PC-3 (cell line): ENCODE results near the gene PDCL3. TPM values are rescaled to one million over a fixed set of nuclear protein-coding genes. Genes with fewer than 3 reads are reported as not detected.

Experiments
- ATAC-seq: fragments of 200-7000 bp; cut with Tn5 transposase; 2 replicates; pipeline ENCODE4 v1.9.1; 2020; ENCODE audit warnings: mild to moderate bottlenecking, moderate library complexity
- BruUV-seq: library from RNA; stranded (reverse); fragments of 400-500 nt; replicated peaks from 2 replicates; lab custom pipeline; 2021; lab: Mats Ljungman, UMichigan
- CTCF ChIA-PET: fragments of 300-600 bp; sonication (Branson Sonifier 250); formaldehyde crosslinking; loops from one replicate; lab custom pipeline; 2022; ENCODE audit warnings: antibody characterized with exemption; lab: Charles Lee
- POLR2A ChIA-PET: fragments of 300-600 bp; sonication (Branson Sonifier 250); formaldehyde crosslinking; loops from one replicate; lab custom pipeline; 2022; ENCODE audit warnings: antibody characterized with exemption; ENCODE audit not compliant: unreplicated experiment; lab: Charles Lee
- DNase-seq: peaks from one replicate; pipeline ENCODE4 v3.0.0-alpha.2; 2015
- H2AFZ ChIP-seq: fragments of 300-600 bp; sonication (generic); 2 replicates; pipeline ENCODE4 v1.6.0; 2016; ENCODE audit warnings: antibody characterized with exemption, low read length
- H3F3A ChIP-seq: fragments of 300-600 bp; sonication (generic); one replicate; pipeline ENCODE4 v1.6.0; 2017; ENCODE audit warnings: antibody characterized with exemption, low read length, control low read depth, mild to moderate bottlenecking; ENCODE audit not compliant: unreplicated experiment
- H3K27ac ChIP-seq: fragments of 300-600 bp; sonication (generic); 2 replicates; pipeline ENCODE4 v1.5.1; 2016; ENCODE audit warnings: mild to moderate bottlenecking, low read length
- H3K27me3 ChIP-seq: fragments of 300-600 bp; sonication (generic); 2 replicates; pipeline ENCODE4 v1.6.1; 2016; ENCODE audit warnings: low read length, mixed read lengths
- H3K36me3 ChIP-seq: fragments of 300-600 bp; sonication (generic); 2 replicates; pipeline ENCODE4 v1.6.1; 2016; ENCODE audit warnings: low read depth, mixed run types, low read length, mixed read lengths
- H3K4me1 ChIP-seq: fragments of 300-600 bp; sonication (generic); 2 replicates; pipeline ENCODE4 v1.5.1; 2016; ENCODE audit warnings: low read length; ENCODE audit not compliant: insufficient read depth
- H3K4me2 ChIP-seq: fragments of 300-600 bp; sonication (generic); 2 replicates; pipeline ENCODE4 v1.6.0; 2016; ENCODE audit warnings: low read length
- H3K4me3 ChIP-seq: fragments of 300-600 bp; sonication (generic); 2 replicates; pipeline ENCODE4 v1.5.1; 2016; ENCODE audit warnings: mild to moderate bottlenecking, low read length, mixed read lengths
- H3K79me2 ChIP-seq: fragments of 300-600 bp; sonication (generic); 2 replicates; pipeline ENCODE4 v1.6.1; 2017; ENCODE audit warnings: low read length, mixed read lengths
- H3K9ac ChIP-seq: fragments of 300-600 bp; sonication (generic); 2 replicates; pipeline ENCODE4 v1.6.0; 2016; ENCODE audit warnings: mild to moderate bottlenecking, low read length
- H3K9me2 ChIP-seq: fragments of 300-600 bp; sonication (generic); replicated peaks from 2 replicates; pipeline ENCODE4 v1.6.1; 2016; ENCODE audit warnings: mixed run types, low read length, mixed read lengths
- H3K9me3 ChIP-seq: fragments of 300-600 bp; sonication (generic); 2 replicates; pipeline ENCODE4 v1.6.1; 2016; ENCODE audit warnings: low read length, mixed read lengths
- H4K20me1 ChIP-seq: fragments of 300-600 bp; sonication (generic); 2 replicates; pipeline ENCODE4 v1.6.1; 2016; ENCODE audit warnings: low read length, mixed read lengths
- CTCF ChIP-seq: fragments of 300-600 bp; sonication (generic); conservative IDR thresholded peaks from 2 replicates; pipeline ENCODE4 v1.5.1; 2017; ENCODE audit warnings: antibody characterized with exemption, low read depth, mild to moderate bottlenecking, low read length
- EZH2 ChIP-seq: fragments of 300-600 bp; sonication (generic); IDR thresholded peaks from one replicate; pipeline ENCODE4 v1.6.1; 2017; ENCODE audit warnings: antibody characterized with exemption, mild to moderate bottlenecking, low read length; ENCODE audit not compliant: unreplicated experiment
- EZH2phosphoT487 ChIP-seq: fragments of 300-600 bp; sonication (generic); IDR thresholded peaks from 2 replicates; pipeline ENCODE4 v1.6.1; 2018; ENCODE audit warnings: mild to moderate bottlenecking, antibody characterized with exemption, low read length, borderline replicate concordance
- intact Hi-C: fragments of 100-400 bp; cut with micrococcal nuclease; formaldehyde crosslinking; loops from 2 replicates; pipeline ENCODE4 v1.9.0; 2023
- total RNA-seq: library from RNA; depleted of rRNA; stranded (reverse); fragments of >200 nt; gene quantifications from 2 replicates; pipeline ENCODE4 v1.2.3, GENCODE V29; 2014

The PDCL3 gene
- total RNA-seq, 1 experiment from 2014 or later = 27.2 TPM

- TF ChIP-seq EZH2phosphoT487 = no peak
- no peak for TF ChIP-seq EZH2
- TF ChIP-seq CTCF = no peak
- ATAC-seq (no peak), DNase-seq (peak; percentile 11)
- no peaks in the 10 kb centered on the region for H3K9me3 ChIP-seq
- no peaks in the 10 kb centered on the region for H3K27me3 ChIP-seq
- no peaks in the 10 kb centered on the region for H3K36me3 ChIP-seq
- H3K79me2 ChIP-seq = no peaks in the 10 kb centered on the region
- H3K9ac ChIP-seq = no peak overlapping the region
- H3K4me2 ChIP-seq = no peak overlapping the region
- H3K27ac ChIP-seq = no peak overlapping the region
- no peaks in the 10 kb centered on the region for H3K4me1 ChIP-seq
- ChIA-PET POLR2A (no interaction called here), CTCF (no interaction called here)
- H3K9me2 ChIP-seq = no peaks in the 10 kb centered on the region
- H3K4me3 ChIP-seq = no peak overlapping the region
- BruUV-seq = no TSS peak
- H4K20me1 ChIP-seq = no peaks in the 10 kb centered on the region
- intact Hi-C loops = no loop called here
- no peak overlapping the region for H2AFZ ChIP-seq
- H3F3A ChIP-seq = no peaks in the 10 kb centered on the region
These were observed 21.4 kb upstream of the PDCL3 start for GRCh38 chr2:100541404-100541803.

- H3K27me3 ChIP-seq = no peaks in the 10 kb centered on the region
- H3K79me2 ChIP-seq = no peaks in the 10 kb centered on the region
- no peaks in the 10 kb centered on the region for H3K4me1 ChIP-seq
- H4K20me1 ChIP-seq = no peaks in the 10 kb centered on the region
- POLR2A ChIA-PET = no interaction called here
- no peak overlapping the region for H3K27ac ChIP-seq
- no peaks in the 10 kb centered on the region for H3K9me3 ChIP-seq
- no peaks in the 10 kb centered on the region for H3F3A ChIP-seq
- H3K4me3 ChIP-seq = no peak overlapping the region
- no TSS peak for BruUV-seq
- no peak overlapping the region for H3K4me2 ChIP-seq
- intact Hi-C loops = no loop called here
- no peak for TF ChIP-seq CTCF
- no peak for TF ChIP-seq EZH2phosphoT487
- TF ChIP-seq EZH2 = no peak
- DNase-seq (no peak), ATAC-seq (no peak)
- no peak overlapping the region for H3K9ac ChIP-seq
- no peaks in the 10 kb centered on the region for H3K9me2 ChIP-seq
- no peaks in the 10 kb centered on the region for H3K36me3 ChIP-seq
- CTCF ChIA-PET = no interaction called here
- H2AFZ ChIP-seq = no peak overlapping the region
These were observed 20.4 kb upstream of the PDCL3 start for GRCh38 chr2:100542418-100542817.

- Histone ChIP-seq H3K79me2 (no peaks in the 10 kb centered on the region), H3K4me1 (no peaks in the 10 kb centered on the region), H3K27me3 (no peaks in the 10 kb centered on the region), H3K27ac (no peak overlapping the region), H2AFZ (no peak overlapping the region), H3K36me3 (no peaks in the 10 kb centered on the region), H3K9me2 (no peaks in the 10 kb centered on the region), H3F3A (no peaks in the 10 kb centered on the region), H3K9me3 (no peaks in the 10 kb centered on the region), H4K20me1 (no peaks in the 10 kb centered on the region), H3K4me3 (no peak overlapping the region), H3K9ac (no peak overlapping the region), H3K4me2 (no peak overlapping the region)
- TF ChIP-seq EZH2phosphoT487 = no peak
- CTCF ChIA-PET = no interaction called here
- no peak for DNase-seq
- BruUV-seq = no TSS peak
- ATAC-seq = no peak
- POLR2A ChIA-PET = no interaction called here
- intact Hi-C loops = no loop called here
These were observed 17.7 kb upstream of the PDCL3 start for GRCh38 chr2:100544911-100545596.
